ENCODE measurements around the gene VEGFD. TPM values are rescaled to one million over a fixed set of nuclear protein-coding genes. Genes with fewer than 3 reads are reported as not detected.

Gene VEGFD
- total RNA-seq, 2 donors from 2014 or later: 1.1 to 3.9 TPM

- DNase-seq: no peak
- intact Hi-C loops (cut with DNase I, micrococcal nuclease): no loop called here
- no peak for ATAC-seq
Measured at GRCh38 chrX:15373976-15374375, 10.2 kb downstream of the VEGFD start.

GRCh38 chrX:15366506-15367352, 17.5 kb downstream of the VEGFD start:
- intact Hi-C loops (cut with DNase I, micrococcal nuclease): no loop called here
- no peak for DNase-seq
- no peak for ATAC-seq

- intact Hi-C loops (cut with DNase I, micrococcal nuclease): no loop called here
- ATAC-seq: no peak
- DNase-seq: no peak
Measured at GRCh38 chrX:15359701-15360100, 24.5 kb downstream of the VEGFD start.

DNA sequence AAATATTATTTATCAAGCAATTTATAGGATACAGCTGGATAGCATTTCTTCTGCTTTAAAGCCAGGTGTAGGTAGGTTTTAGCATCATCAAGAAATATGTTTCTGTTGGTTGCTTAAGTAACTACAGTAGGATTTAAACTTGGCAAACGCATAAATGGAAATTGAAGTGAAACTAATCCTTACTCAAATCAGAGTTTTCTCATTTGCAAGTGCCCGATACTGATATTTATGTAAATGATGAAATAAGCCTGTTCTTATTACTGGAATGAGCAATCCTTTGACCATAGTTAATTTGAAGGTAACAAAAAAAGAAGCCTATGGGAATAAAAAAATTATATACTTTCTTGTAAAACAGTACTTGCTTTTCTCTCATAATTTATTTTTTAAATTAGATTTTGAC, 25.7 kb downstream of the VEGFD start:
- ATAC-seq: no peak
- intact Hi-C loops (cut with DNase I, micrococcal nuclease): no loop called here

GRCh38 chrX:15356444-15356843, 27.8 kb downstream of the VEGFD start:
- DNase-seq: no peak

More for the DNA sequence above, 25.7 kb downstream of the VEGFD start:
- DNase-seq: no peak

GRCh38 chrX:15350329-15350996, 33.8 kb downstream of the VEGFD start:
- DNase-seq: no peak
- ATAC-seq: no peak
- intact Hi-C loops (cut with DNase I, micrococcal nuclease): loop anchor here in 1 of 2 donors (5.0 kb wide), 1 partner anchor 117 kb away; no protein-coding TSS in a partner anchor

More at GRCh38 chrX:15356444-15356843, 27.8 kb downstream of the VEGFD start:
- ATAC-seq: no peak
- intact Hi-C loops (cut with DNase I, micrococcal nuclease): no loop called here

DNA sequence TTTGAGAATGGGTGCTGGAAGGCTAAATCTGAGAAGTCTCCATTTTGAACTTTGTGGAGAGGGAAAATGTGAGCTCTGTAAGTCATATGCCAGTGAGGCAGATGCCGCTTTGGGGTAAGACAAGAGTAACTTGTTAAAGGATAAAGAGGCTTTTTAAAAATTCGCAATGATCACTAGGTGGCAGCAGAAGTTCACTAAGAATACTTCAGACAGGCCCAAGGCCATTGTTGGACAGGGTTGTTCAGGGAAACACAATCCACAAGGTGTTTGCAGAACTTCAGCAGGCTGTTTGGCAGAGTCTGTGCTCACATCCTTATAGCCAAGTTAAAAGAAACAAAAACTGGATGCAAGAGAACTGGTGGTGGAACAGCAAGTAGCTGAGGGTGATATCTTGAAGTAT, 35.2 kb downstream of the VEGFD start:
- DNase-seq: peak in 1 of 2 donors; percentile 9
- peak; percentile 77 for ATAC-seq
- intact Hi-C loops (cut with DNase I, micrococcal nuclease): loop anchor here in 1 of 2 donors (10.0 kb wide), 1 partner anchor 216 kb away; no protein-coding TSS in a partner anchor

- ATAC-seq: no peak
- DNase-seq: no peak
- intact Hi-C loops (cut with DNase I, micrococcal nuclease): loop anchor here in 1 of 2 donors (10.0 kb wide), 1 partner anchor 219 kb away; no protein-coding TSS in a partner anchor
Measured at GRCh38 chrX:15345976-15346375, 38.2 kb downstream of the VEGFD start.

- DNase-seq (no peak), ATAC-seq (no peak)
- intact Hi-C loops (cut with DNase I, micrococcal nuclease): loop anchor here in 1 of 2 donors (10.0 kb wide), 1 partner anchor 221 kb away; no protein-coding TSS in a partner anchor
Measured at GRCh38 chrX:15344106-15344505, 40.1 kb downstream of the VEGFD start.

DNA sequence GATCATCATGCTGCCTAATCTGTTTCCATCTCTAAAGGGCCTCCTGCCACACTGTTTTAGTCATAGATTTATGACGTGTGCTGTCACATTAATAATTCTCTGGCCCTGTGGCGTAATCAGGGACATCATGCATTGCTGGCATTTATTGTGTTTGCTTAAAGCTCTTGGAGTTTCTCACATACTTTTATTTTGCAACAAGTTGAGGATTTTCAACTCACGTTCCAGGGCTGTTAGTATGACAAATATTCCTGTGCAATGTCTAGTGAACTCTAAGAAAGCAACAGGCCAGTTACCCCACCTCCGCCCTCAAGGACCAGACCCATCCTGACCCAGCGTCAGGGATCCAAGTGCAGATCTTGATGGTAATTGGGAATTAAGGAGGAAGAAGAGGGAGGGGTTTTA, 41.1 kb downstream of the VEGFD start:
- DNase-seq (no peak), ATAC-seq (no peak)

DNA sequence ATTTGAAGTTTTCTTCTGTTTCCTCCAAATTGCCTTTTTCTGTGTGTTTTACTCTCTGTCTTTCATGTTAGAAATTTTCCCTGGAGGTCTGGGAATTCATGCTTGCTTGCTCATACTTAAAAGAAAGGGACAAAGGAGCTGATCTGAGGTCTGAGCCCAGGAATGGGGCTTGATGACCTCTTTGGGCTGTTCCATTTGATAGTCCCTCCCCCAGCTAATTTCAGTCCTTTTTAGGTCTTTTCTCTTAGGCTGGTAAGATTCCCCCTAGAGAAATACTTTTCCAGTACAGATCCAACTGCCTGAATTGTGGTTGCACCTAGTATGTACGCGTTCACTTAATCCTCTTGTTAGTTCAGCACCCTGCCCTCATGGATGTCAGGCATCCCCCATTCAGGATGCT, 43.3 kb downstream of the VEGFD start:
- ATAC-seq (no peak), DNase-seq (no peak)

More for the DNA sequence above, 41.1 kb downstream of the VEGFD start:
- intact Hi-C loops (cut with DNase I, micrococcal nuclease): loop anchor here in 1 of 2 donors (10.0 kb wide), 1 partner anchor 222 kb away; no protein-coding TSS in a partner anchor

GRCh38 chrX:15336023-15336413, 48.2 kb downstream of the VEGFD start:
- intact Hi-C loops (cut with DNase I, micrococcal nuclease): no loop called here
- ATAC-seq (peak; percentile 10), DNase-seq (peak in 1 of 2 donors; percentile 12)

More for the DNA sequence above, 43.3 kb downstream of the VEGFD start:
- intact Hi-C loops (cut with DNase I, micrococcal nuclease): loop anchor here in 1 of 2 donors (10.0 kb wide), 1 partner anchor 224 kb away; no protein-coding TSS in a partner anchor

GRCh38 chrX:15335135-15336022, 48.8 kb downstream of the VEGFD start, which contains the start of gene PIGA:
Gene PIGA (minus strand): TSS chrX:15335523. CDS start chrX:15331930, 3,593 bp downstream.
- intact Hi-C loops (cut with DNase I, micrococcal nuclease): no loop called here
- peak; percentile 92 to 96 for DNase-seq
- ATAC-seq: peak; percentile 97

DNA sequence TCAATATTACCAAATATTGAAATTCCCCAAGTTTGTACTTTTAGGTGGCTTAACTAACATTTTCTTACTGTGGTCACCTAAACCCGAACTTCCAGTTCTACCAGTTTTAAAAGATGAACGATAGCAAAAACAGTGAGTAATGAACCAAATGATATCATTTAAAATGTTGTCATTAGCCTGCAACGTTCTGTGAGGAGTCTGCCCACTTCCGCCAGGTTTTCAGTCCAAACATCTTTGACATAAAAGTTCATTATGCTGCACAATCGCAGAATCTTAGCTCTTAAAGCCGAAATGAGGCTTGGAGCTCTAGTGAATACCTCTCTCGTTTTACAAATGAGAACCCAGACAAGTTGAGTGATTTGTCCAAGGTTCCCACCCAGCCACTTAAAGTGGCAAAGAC, 49.7 kb downstream of the VEGFD start:
- ATAC-seq (no peak), DNase-seq (no peak)
- intact Hi-C loops (cut with DNase I, micrococcal nuclease): no loop called here

GRCh38 chrX:15328821-15329220, 55.4 kb downstream of the VEGFD start:
- intact Hi-C loops (cut with DNase I, micrococcal nuclease): no loop called here
- ATAC-seq (no peak), DNase-seq (no peak)

DNA sequence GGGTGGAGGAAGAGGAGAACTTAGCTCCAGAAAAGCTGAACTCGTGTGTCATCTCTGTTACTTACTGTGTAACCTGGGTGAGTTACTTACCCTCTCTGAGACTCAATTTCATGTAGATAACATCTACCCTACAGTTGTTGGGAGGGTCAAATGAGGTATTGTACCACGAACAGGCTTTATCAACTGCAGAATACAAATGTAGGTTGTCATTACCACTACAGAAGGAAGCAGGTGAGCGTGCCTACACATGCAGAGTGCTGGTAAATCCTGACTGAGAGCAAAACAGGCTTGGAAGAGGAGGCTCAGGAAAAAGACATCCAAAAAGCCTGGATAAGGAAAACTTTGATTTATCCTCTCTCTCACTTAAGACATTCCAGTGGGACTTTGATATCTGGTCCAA, 56.1 kb downstream of the VEGFD start:
- DNase-seq: no peak
- no peak for ATAC-seq
- intact Hi-C loops (cut with DNase I, micrococcal nuclease): no loop called here

GRCh38 chrX:15322472-15322871, 61.7 kb downstream of the VEGFD start:
- intact Hi-C loops (cut with DNase I, micrococcal nuclease): no loop called here
- DNase-seq (no peak), ATAC-seq (no peak)

- ATAC-seq (no peak), DNase-seq (no peak)
- intact Hi-C loops (cut with DNase I, micrococcal nuclease): no loop called here
Measured at GRCh38 chrX:15322072-15322471, 62.1 kb downstream of the VEGFD start.

DNA sequence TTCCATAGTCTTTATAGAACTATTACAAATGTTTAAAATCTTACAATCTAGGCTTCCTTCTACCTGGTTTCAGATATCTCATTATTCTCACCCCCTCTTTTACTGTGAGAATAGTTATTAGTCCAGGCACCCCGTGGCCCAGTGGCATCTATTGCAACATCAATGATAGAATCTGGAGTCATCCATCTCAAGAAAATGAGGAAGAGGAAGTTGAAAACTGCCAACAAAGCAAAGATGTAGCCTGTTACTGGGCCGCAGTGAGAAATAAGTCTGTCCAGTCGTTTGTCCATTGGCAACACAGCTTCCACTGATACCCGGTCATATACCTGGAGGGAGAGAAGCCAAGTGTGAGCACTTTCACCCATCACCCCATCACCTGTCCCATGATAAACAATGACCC, 62.8 kb downstream of the VEGFD start:
- DNase-seq (no peak), ATAC-seq (no peak)
- intact Hi-C loops (cut with DNase I, micrococcal nuclease): no loop called here
